Panc1 (cell line): ENCODE measurements around the gene KCNQ4. TPM values are rescaled to one million over a fixed set of nuclear protein-coding genes. Genes with fewer than 3 reads are reported as not detected.

Experiments
- ATAC-seq: fragments of 200-7000 bp; cut with Tn5 transposase; 2 replicates; pipeline ENCODE4 v1.9.1; 2020; ENCODE audit warnings: mild to moderate bottlenecking, moderate library complexity
- BruUV-seq: library from RNA; stranded (reverse); fragments of 400-500 nt; replicated peaks from 2 replicates; lab custom pipeline; 2021; lab: Mats Ljungman, UMichigan
- CTCF ChIA-PET: fragments of 300-600 bp; sonication (Branson Sonifier 250); formaldehyde crosslinking; loops from one replicate; lab custom pipeline; 2022; ENCODE audit warnings: antibody characterized with exemption; lab: Charles Lee
- POLR2A ChIA-PET: fragments of 300-600 bp; sonication (Branson Sonifier 250); formaldehyde crosslinking; loops from one replicate; lab custom pipeline; 2022; ENCODE audit warnings: antibody characterized with exemption; lab: Charles Lee
- DNase-seq: peaks from one replicate; pipeline ENCODE4 v3.0.0-alpha.2; 2010; ENCODE audit warnings: low read depth, low spot score
- H3K27ac ChIP-seq: 2 replicates; pipeline ENCODE4 v1.5.1; 2011; ENCODE audit warnings: mild to moderate bottlenecking, low read length, inconsistent platforms
- H3K27me3 ChIP-seq: fragments of 200-500 bp; sonication (Bioruptor generic); 2 replicates; pipeline ENCODE4 v1.6.0; 2014; ENCODE audit warnings: low read length, inconsistent platforms; ENCODE audit not compliant: control insufficient read depth, insufficient read depth
- H3K36me3 ChIP-seq: fragments of 200-500 bp; sonication (Bioruptor generic); 2 replicates; pipeline ENCODE4 v1.5.1; 2014; ENCODE audit warnings: inconsistent platforms, mild to moderate bottlenecking, low read length, moderate library complexity; ENCODE audit not compliant: control insufficient read depth, insufficient read depth
- H3K4me1 ChIP-seq: 2 replicates; pipeline ENCODE4 v1.5.1; 2011; ENCODE audit warnings: inconsistent platforms, mild to moderate bottlenecking, low read length, moderate library complexity; ENCODE audit not compliant: control insufficient read depth, insufficient read depth
- H3K4me3 ChIP-seq, 2 experiments: 2 replicates each; pipeline ENCODE4 v1.5.1; 2011 to 2012; ENCODE audit warnings: low read depth in 2 of 2, low read length in 2 of 2, mild to moderate bottlenecking in 2 of 2, inconsistent platforms in 1 of 2, moderate library complexity in 1 of 2
- H3K9me3 ChIP-seq: fragments of 200-500 bp; sonication (Bioruptor generic); 2 replicates; pipeline ENCODE4 v1.5.1; 2014; ENCODE audit warnings: low read depth, mild to moderate bottlenecking, inconsistent platforms, low read length, moderate library complexity; ENCODE audit not compliant: control insufficient read depth, insufficient read depth
- POLR2AphosphoS5 ChIP-seq: IDR thresholded peaks from 2 replicates; pipeline ENCODE4 v1.6.1; 2012; ENCODE audit warnings: mild to moderate bottlenecking, low read depth, low read length, moderate library complexity
- REST ChIP-seq, 2 experiments: IDR thresholded peaks; 2 replicates each; pipeline ENCODE4 v1.6.1; 2011 to 2012; ENCODE audit warnings: low read depth in 2 of 2, control low read depth in 1 of 2, low read length in 1 of 2, mild to moderate bottlenecking in 1 of 2, moderate library complexity in 1 of 2; ENCODE audit not compliant: insufficient read depth in 1 of 2
- SIN3A ChIP-seq: IDR thresholded peaks from 2 replicates; pipeline ENCODE4 v1.6.1; 2012; ENCODE audit warnings: low read depth, mild to moderate bottlenecking, low read length, moderate library complexity, borderline replicate concordance; ENCODE audit not compliant: insufficient read depth
- TCF7L2 ChIP-seq: IDR thresholded peaks from 2 replicates; pipeline ENCODE4 v1.6.1; 2011; ENCODE audit warnings: mild to moderate bottlenecking, low read depth, low read length, inconsistent platforms
- in situ Hi-C: cut with HindIII; loops from 2 replicates; pipeline ENCODE4 v1.10.0; 2016; ENCODE audit warnings: low sequenced_read_pairs, low pct_unique_long_range_greater_than_20kb
- intact Hi-C: fragments of 100-400 bp; cut with micrococcal nuclease; formaldehyde crosslinking; loops from one replicate; pipeline ENCODE4 v1.10.0; 2022; ENCODE audit not compliant: unreplicated experiment
- total RNA-seq: library from RNA; stranded (reverse); gene quantifications from one replicate; pipeline ENCODE4 v1.2.1, GENCODE V29; 2021; ENCODE audit not compliant: unreplicated experiment
- TF ChIP-seq, protein P1 (sequence below): fragments of 450-650 bp; IDR thresholded peaks from 2 replicates; pipeline ENCODE4 v1.5.1; 2017; ENCODE audit warnings: mild to moderate bottlenecking

KCNQ4 gene
- total RNA-seq, 1 experiment from 2014 or later: 2.6 TPM

GRCh38 chr1:40754201-40754600, 29.4 kb upstream of the KCNQ4 start:
- DNase-seq: no peak
- no peaks in the 10 kb centered on the region for H3K9me3 ChIP-seq
- no peak for ATAC-seq
- CTCF ChIA-PET: interaction anchor here (0.9 kb wide), 1 partner anchor 20 kb away, joined by 3 read pairs; no protein-coding TSS in a partner anchor
- peaks cover 2% of the 10 kb centered on the region; the same call in 1 of the 2 replicates for H3K4me1 ChIP-seq
- H3K4me3 ChIP-seq: no peak overlapping the region
- POLR2A ChIA-PET: no interaction called here
- intact Hi-C loops: no loop called here
- H3K27ac ChIP-seq: no peak overlapping the region
- no peaks in the 10 kb centered on the region for H3K27me3 ChIP-seq
- in situ Hi-C loops: no loop called here
- TF ChIP-seq REST (IDR thresholded peaks at IDR 0.05; ENCODE audit: insufficient read depth in 1 of 2, low read depth in 2 of 2, low read length in 1 of 2): no peak
- no peak for TF ChIP-seq SIN3A
- no peak for TF ChIP-seq TCF7L2
- TF ChIP-seq, protein P1, sequence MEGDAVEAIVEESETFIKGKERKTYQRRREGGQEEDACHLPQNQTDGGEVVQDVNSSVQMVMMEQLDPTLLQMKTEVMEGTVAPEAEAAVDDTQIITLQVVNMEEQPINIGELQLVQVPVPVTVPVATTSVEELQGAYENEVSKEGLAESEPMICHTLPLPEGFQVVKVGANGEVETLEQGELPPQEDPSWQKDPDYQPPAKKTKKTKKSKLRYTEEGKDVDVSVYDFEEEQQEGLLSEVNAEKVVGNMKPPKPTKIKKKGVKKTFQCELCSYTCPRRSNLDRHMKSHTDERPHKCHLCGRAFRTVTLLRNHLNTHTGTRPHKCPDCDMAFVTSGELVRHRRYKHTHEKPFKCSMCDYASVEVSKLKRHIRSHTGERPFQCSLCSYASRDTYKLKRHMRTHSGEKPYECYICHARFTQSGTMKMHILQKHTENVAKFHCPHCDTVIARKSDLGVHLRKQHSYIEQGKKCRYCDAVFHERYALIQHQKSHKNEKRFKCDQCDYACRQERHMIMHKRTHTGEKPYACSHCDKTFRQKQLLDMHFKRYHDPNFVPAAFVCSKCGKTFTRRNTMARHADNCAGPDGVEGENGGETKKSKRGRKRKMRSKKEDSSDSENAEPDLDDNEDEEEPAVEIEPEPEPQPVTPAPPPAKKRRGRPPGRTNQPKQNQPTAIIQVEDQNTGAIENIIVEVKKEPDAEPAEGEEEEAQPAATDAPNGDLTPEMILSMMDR: no peak
- BruUV-seq: no TSS peak
- H3K36me3 ChIP-seq: peaks cover 45% of the 10 kb centered on the region

- in situ Hi-C loops (no loop called here), intact Hi-C loops (no loop called here)
- CTCF ChIA-PET: no interaction called here
- ATAC-seq: no peak
- POLR2A ChIA-PET: no interaction called here
- H3K27me3 ChIP-seq: no peaks in the 10 kb centered on the region
- no peak for DNase-seq
- peaks cover 38% of the 10 kb centered on the region for H3K36me3 ChIP-seq
- H3K9me3 ChIP-seq: no peaks in the 10 kb centered on the region
- no TSS peak for BruUV-seq
- TF ChIP-seq REST (IDR thresholded peaks at IDR 0.05; ENCODE audit: insufficient read depth in 1 of 2, low read depth in 2 of 2, low read length in 1 of 2): no peak
- TF ChIP-seq SIN3A: no peak
- TF ChIP-seq, protein P1: no peak
- TF ChIP-seq POLR2AphosphoS5: no peak
- TF ChIP-seq TCF7L2: no peak
- no peak overlapping the region for H3K4me3 ChIP-seq
- peaks cover 2% of the 10 kb centered on the region; the same call in 1 of the 2 replicates for H3K4me1 ChIP-seq
- H3K27ac ChIP-seq: no peak overlapping the region
Measured at GRCh38 chr1:40755067-40755466, 28.5 kb upstream of the KCNQ4 start.
